Loucy (cell line): ENCODE measurements around the gene PRORP.
A peak's percentile ranks its signal among the peaks of the same experiment; 100 is the strongest.

Experiments
- H2AFZ ChIP-seq: fragments of 200-600 bp; sonication (generic); 2 replicates; pipeline ENCODE4 v1.6.0; 2016; ENCODE audit warnings: antibody characterized with exemption, mild to moderate bottlenecking, low read length, moderate library complexity
- H3F3A ChIP-seq: fragments of 200-600 bp; 2 replicates; pipeline ENCODE4 v1.6.0; 2016; ENCODE audit warnings: antibody characterized with exemption, low read depth, mild to moderate bottlenecking
- H3K27me3 ChIP-seq: fragments of 200-600 bp; sonication (generic); 2 replicates; pipeline ENCODE4 v1.6.1; 2014; ENCODE audit warnings: low read length, mild to moderate bottlenecking; ENCODE audit not compliant: insufficient read depth, poor library complexity, severe bottlenecking
- H3K36me3 ChIP-seq: fragments of 200-600 bp; sonication (generic); 2 replicates; pipeline ENCODE4 v1.6.1; 2016; ENCODE audit warnings: low read length; ENCODE audit not compliant: insufficient read depth
- H3K4me1 ChIP-seq: fragments of 200-600 bp; sonication (generic); 2 replicates; pipeline ENCODE4 v1.5.1; 2014; ENCODE audit warnings: low read length, mild to moderate bottlenecking; ENCODE audit not compliant: insufficient read depth, poor library complexity, severe bottlenecking
- H3K4me2 ChIP-seq: fragments of 200-600 bp; sonication (generic); 2 replicates; pipeline ENCODE4 v1.6.0; 2014; ENCODE audit warnings: antibody characterized with exemption, low read length, low read depth, mild to moderate bottlenecking; ENCODE audit not compliant: poor library complexity, severe bottlenecking
- H3K4me3 ChIP-seq: fragments of 200-600 bp; sonication (generic); 2 replicates; pipeline ENCODE4 v1.5.1; 2014; ENCODE audit warnings: low read length, mild to moderate bottlenecking, mixed read lengths; ENCODE audit not compliant: poor library complexity, severe bottlenecking
- H3K79me2 ChIP-seq: fragments of 200-600 bp; sonication (generic); 2 replicates; pipeline ENCODE4 v1.6.1; 2014; ENCODE audit warnings: low read length; ENCODE audit not compliant: insufficient read depth
- H3K9ac ChIP-seq: fragments of 200-600 bp; sonication (generic); 2 replicates; pipeline ENCODE4 v1.6.0; 2014; ENCODE audit warnings: mild to moderate bottlenecking, low read depth, low read length, moderate library complexity; ENCODE audit not compliant: poor library complexity, severe bottlenecking
- H3K9me2 ChIP-seq: fragments of 200-600 bp; sonication (generic); replicated peaks from 2 replicates; pipeline ENCODE4 v1.6.1; 2016; ENCODE audit warnings: low read depth, low read length, mixed read lengths
- H3K9me3 ChIP-seq: fragments of 200-600 bp; sonication (generic); 2 replicates; pipeline ENCODE4 v1.6.1; 2014; ENCODE audit warnings: mild to moderate bottlenecking, antibody characterized with exemption, low read length, low read depth; ENCODE audit not compliant: insufficient read depth
- H4K20me1 ChIP-seq: fragments of 200-600 bp; sonication (generic); 2 replicates; pipeline ENCODE4 v1.6.0; 2014; ENCODE audit warnings: antibody characterized with exemption, low read length, mild to moderate bottlenecking; ENCODE audit not compliant: insufficient read depth, poor library complexity, severe bottlenecking
- CTCF ChIP-seq: fragments of 200-600 bp; sonication (generic); conservative IDR thresholded peaks from 2 replicates; pipeline ENCODE4 v1.5.1; 2014; ENCODE audit warnings: mild to moderate bottlenecking, antibody characterized with exemption, low read length
- EZH2phosphoT487 ChIP-seq: fragments of 200-600 bp; IDR thresholded peaks from 2 replicates; pipeline ENCODE4 v1.6.1; 2018; ENCODE audit warnings: antibody characterized with exemption, mild to moderate bottlenecking, moderate library complexity, borderline replicate concordance

PRORP gene

GRCh38 chr14:35117112-35117511 lies 5.2 kb upstream of the PRORP start:
- H3K9me2 ChIP-seq = no peaks in the 10 kb centered on the region
- H3K4me1 ChIP-seq = peaks cover 8% of the 10 kb centered on the region
- peaks cover 67% of the 10 kb centered on the region for H3K79me2 ChIP-seq
- H3K27me3 ChIP-seq = no peaks in the 10 kb centered on the region
- no peak overlapping the region for H3K9ac ChIP-seq
- peak overlapping the region; percentile 48 for H3K4me2 ChIP-seq
- no peaks in the 10 kb centered on the region for H3F3A ChIP-seq
- H4K20me1 ChIP-seq = no peaks in the 10 kb centered on the region
- H3K4me3 ChIP-seq = peak overlapping the region; percentile 7
- no peaks in the 10 kb centered on the region; the same call in 1 of the 2 replicates for H3K9me3 ChIP-seq
- H3K36me3 ChIP-seq = peaks cover 16% of the 10 kb centered on the region; the same call in 1 of the 2 replicates
- H2AFZ ChIP-seq = no peak overlapping the region
- TF ChIP-seq EZH2phosphoT487 = no peak
- no peak for TF ChIP-seq CTCF

DNA sequence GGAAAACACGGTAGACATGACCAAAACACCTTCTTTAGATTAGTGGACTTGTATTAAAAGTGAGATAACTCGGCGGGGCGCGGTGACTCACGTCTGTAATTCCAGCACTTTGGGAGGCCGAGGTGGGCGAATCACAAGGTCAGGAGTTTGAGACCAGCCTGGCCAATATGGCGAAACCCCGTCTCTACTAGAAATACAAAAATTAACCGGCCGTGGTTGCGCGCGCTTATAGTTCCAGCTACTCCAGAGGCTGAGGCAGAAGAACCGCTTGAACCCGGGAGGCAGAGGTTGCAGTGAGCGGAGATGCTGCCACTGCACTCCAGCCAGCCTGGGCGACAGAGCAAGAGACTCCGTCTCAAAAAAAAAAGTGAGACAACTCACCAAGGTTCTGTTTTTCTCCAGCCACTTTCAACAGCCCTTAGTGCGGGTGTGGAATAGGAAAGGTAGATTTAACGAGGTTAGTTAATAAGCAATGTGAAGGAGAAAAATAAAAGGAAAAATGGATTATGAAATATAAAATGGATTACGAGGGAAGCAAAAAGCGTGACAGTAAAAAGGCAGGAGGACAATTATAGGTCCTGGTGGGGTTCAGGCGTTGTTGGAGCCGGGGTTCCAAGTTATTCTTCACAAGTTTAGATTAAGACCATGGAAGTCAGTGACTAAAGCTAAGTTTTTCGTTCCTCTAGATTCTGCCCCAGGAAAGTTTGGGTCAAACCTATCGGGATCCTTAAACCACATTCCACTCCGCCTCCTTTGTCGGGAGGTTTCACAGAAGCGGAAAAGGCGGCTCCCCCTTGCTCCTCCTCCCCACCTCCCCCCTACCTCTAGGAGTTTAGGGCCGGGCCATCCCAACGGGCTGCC lies 1.1 kb upstream of the PRORP start:
- peaks cover 29% of the 10 kb centered on the region for H3K4me1 ChIP-seq
- H3K4me2 ChIP-seq = peak overlapping the region; percentile 93
- TF ChIP-seq CTCF (no peak), EZH2phosphoT487 (no peak)
- peaks cover 4% of the 10 kb centered on the region for H4K20me1 ChIP-seq
- H2AFZ ChIP-seq = peak overlapping the region; percentile 96
- no peaks in the 10 kb centered on the region for H3F3A ChIP-seq
- H3K27me3 ChIP-seq = no peaks in the 10 kb centered on the region
- no peaks in the 10 kb centered on the region for H3K9me3 ChIP-seq
- peaks cover 73% of the 10 kb centered on the region for H3K79me2 ChIP-seq
- H3K9me2 ChIP-seq = no peaks in the 10 kb centered on the region
- H3K36me3 ChIP-seq = no peaks in the 10 kb centered on the region
- peak overlapping the region; percentile 91 for H3K4me3 ChIP-seq
- H3K9ac ChIP-seq = peak overlapping the region; percentile 89

GRCh38 chr14:35122696-35123387 lies 490 bp downstream of the PRORP start:
- Histone ChIP-seq H3K4me2 (peak overlapping the region; percentile 93), H3K9me3 (no peaks in the 10 kb centered on the region), H2AFZ (peak overlapping the region; percentile 96), H3K4me3 (peak overlapping the region; percentile 91), H3K27me3 (no peaks in the 10 kb centered on the region), H3F3A (no peaks in the 10 kb centered on the region), H3K9me2 (no peaks in the 10 kb centered on the region), H3K4me1 (peaks cover 40% of the 10 kb centered on the region), H3K9ac (peak overlapping the region; percentile 89), H3K36me3 (no peaks in the 10 kb centered on the region), H3K79me2 (peaks cover 70% of the 10 kb centered on the region), H4K20me1 (peaks cover 4% of the 10 kb centered on the region)
- no peak for TF ChIP-seq EZH2phosphoT487
- TF ChIP-seq CTCF = no peak
